Uterus (tissue), 4 donors: ENCODE measurements around the gene GIGYF2. TPM values are rescaled to one million over a fixed set of nuclear protein-coding genes. Genes with fewer than 3 reads are reported as not detected.

ENCODE experiments used
- DNase-seq, 2 donors: peaks; one replicate each; pipeline ENCODE4 v3.0.0-alpha.2; 2019 to 2020
- H3K27ac ChIP-seq, 2 donors: fragments of 200-600 bp; sonication (generic); 1 replicate in 1 of 2; 2 replicates in 1 of 2; pipeline ENCODE4 v1.5.1; 2016 to 2018
- H3K27me3 ChIP-seq, 2 donors: fragments of 200-600 bp; sonication (generic); one replicate each; pipeline ENCODE4 v1.5.1; 2018 to 2019; ENCODE audit warnings: control low read depth in 1 of 2
- H3K36me3 ChIP-seq, 2 donors: fragments of 200-600 bp; sonication (generic); one replicate each; pipeline ENCODE4 v1.5.1; 2019; ENCODE audit warnings: control low read depth in 1 of 2
- H3K4me1 ChIP-seq, 2 donors: fragments of 200-600 bp; sonication (generic); one replicate each; pipeline ENCODE4 v1.5.1; 2018 to 2019; ENCODE audit warnings: control low read depth in 1 of 2
- H3K4me3 ChIP-seq, 2 donors: fragments of 200-600 bp; sonication (generic); 1 replicate in 1 of 2; 2 replicates in 1 of 2; pipeline ENCODE4 v1.5.1; 2018 to 2019; ENCODE audit warnings: mild to moderate bottlenecking in 1 of 2
- H3K9me3 ChIP-seq, 2 donors: fragments of 200-600 bp; sonication (generic); one replicate each; pipeline ENCODE4 v1.5.1; 2019; ENCODE audit warnings: control low read depth in 1 of 2
- POLR2A ChIP-seq, 2 donors: fragments of 450-650 bp; IDR thresholded peaks; one replicate each; pipeline ENCODE4 v1.6.1; 2016; ENCODE audit warnings: antibody characterized with exemption in 2 of 2, mild to moderate bottlenecking in 1 of 2, moderate library complexity in 1 of 2
- intact Hi-C: fragments of 100-400 bp; cut with DNase I; formaldehyde crosslinking; loops from one replicate; pipeline ENCODE4 v1.15.1; 2023; ENCODE audit warnings: low total_unique reads
- total RNA-seq, 4 donors: library from RNA; depleted of rRNA in 3 of 4; stranded (reverse); fragments of >200 nt in 3 of 4; gene quantifications; one replicate each; pipeline versions ENCODE4 v1.1.0 to v1.2.4, GENCODE V29; 2014 to 2023
- TF ChIP-seq, protein P1 (sequence below), 4 experiments: fragments of 200-600 bp in 2 of 4; fragments of 450-650 bp in 2 of 4; sonication (generic) in 2 of 4; IDR thresholded peaks; one replicate each; pipeline ENCODE4 v1.5.1; 2016 to 2019; ENCODE audit warnings: antibody characterized with exemption in 4 of 4, mild to moderate bottlenecking in 2 of 4, moderate library complexity in 1 of 4
- donor health status: DM: yes; HTN: yes; CAD: no.

GIGYF2 gene
- total RNA-seq, 4 donors from 2014 or later, result 16.5 to 125 (median 97.3) TPM

DNA sequence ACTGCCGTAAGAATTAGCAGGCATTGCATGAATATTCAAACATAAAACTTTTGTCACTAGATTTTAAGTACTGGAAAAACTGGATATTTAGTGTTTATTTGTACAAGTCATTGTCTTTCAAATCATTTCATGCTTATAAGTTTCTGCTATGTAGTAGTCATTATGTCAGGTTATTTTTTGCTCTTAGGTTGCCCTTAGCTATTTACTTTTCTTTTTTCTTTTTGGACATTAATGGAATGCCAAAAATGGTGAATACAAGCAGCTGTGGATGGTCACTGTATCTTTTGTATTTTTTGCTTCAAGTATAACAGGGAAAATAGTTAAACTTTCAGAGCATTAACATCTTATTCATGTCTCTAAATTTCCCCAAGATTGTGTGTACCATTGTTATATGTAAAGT is 97.8 kb downstream of the GIGYF2 start:
- no peak for DNase-seq
- H3K4me3 ChIP-seq, result no peak overlapping the region
- intact Hi-C loops, result no loop called here
- H3K27ac ChIP-seq, result no peak overlapping the region
- H3K9me3 ChIP-seq, result no peaks in the 10 kb centered on the region
- H3K4me1 ChIP-seq, result no peaks in the 10 kb centered on the region
- H3K36me3 ChIP-seq, result no peaks in the 10 kb centered on the region
- TF ChIP-seq, protein P1, sequence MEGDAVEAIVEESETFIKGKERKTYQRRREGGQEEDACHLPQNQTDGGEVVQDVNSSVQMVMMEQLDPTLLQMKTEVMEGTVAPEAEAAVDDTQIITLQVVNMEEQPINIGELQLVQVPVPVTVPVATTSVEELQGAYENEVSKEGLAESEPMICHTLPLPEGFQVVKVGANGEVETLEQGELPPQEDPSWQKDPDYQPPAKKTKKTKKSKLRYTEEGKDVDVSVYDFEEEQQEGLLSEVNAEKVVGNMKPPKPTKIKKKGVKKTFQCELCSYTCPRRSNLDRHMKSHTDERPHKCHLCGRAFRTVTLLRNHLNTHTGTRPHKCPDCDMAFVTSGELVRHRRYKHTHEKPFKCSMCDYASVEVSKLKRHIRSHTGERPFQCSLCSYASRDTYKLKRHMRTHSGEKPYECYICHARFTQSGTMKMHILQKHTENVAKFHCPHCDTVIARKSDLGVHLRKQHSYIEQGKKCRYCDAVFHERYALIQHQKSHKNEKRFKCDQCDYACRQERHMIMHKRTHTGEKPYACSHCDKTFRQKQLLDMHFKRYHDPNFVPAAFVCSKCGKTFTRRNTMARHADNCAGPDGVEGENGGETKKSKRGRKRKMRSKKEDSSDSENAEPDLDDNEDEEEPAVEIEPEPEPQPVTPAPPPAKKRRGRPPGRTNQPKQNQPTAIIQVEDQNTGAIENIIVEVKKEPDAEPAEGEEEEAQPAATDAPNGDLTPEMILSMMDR (IDR thresholded peaks at IDR 0.05), result no peak
- no peak for TF ChIP-seq POLR2A (IDR thresholded peaks at IDR 0.05)
- no peaks in the 10 kb centered on the region for H3K27me3 ChIP-seq

DNA sequence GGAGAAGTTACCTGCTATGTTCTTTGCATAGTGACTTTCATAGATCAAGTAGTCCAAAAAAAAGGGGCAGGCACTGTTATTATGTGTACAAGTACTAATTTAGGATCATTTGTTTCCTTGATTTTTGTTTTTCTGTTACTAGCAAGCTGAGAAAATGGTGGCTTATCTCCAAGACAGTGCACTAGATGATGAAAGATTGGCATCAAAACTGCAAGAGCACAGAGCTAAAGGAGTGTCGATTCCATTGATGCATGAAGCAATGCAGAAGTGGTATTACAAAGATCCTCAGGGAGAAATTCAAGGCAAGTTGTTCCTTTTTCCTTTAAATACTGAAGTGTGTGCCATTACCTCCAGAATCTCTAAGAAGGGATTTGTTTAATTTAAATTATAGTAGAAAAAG is 98.8 kb downstream of the GIGYF2 start:
- TF ChIP-seq POLR2A (IDR thresholded peaks at IDR 0.05), result no peak
- TF ChIP-seq, protein P1 (IDR thresholded peaks at IDR 0.05), result no peak
- Histone ChIP-seq H3K36me3 (no peaks in the 10 kb centered on the region), H3K9me3 (no peaks in the 10 kb centered on the region), H3K27ac (no peak overlapping the region), H3K4me1 (no peaks in the 10 kb centered on the region), H3K4me3 (no peak overlapping the region), H3K27me3 (no peaks in the 10 kb centered on the region)
- intact Hi-C loops, result no loop called here
- no peak for DNase-seq

DNA sequence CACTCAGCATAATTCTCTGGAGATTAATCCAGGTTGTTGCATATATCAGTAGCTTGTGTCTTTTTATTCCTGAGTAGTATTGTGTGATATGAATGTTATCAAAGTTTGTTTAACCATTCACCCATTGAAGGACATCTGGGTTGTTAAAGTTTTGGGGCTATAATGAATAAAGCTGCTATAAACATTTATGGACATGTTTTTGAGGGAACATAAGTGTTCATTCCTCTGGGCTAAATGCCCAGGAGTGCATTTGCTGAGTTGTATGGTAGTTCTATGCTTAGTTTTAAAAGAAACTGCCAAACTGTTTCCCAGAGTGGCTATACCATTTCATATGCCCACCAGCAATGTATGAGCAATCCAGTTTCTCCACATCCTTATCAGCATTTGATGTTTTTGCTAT is 101.1 kb downstream of the GIGYF2 start:
- no peaks in the 10 kb centered on the region for H3K27me3 ChIP-seq
- DNase-seq, result no peak
- no peak overlapping the region for H3K27ac ChIP-seq
- H3K4me1 ChIP-seq, result no peaks in the 10 kb centered on the region
- TF ChIP-seq POLR2A (IDR thresholded peaks at IDR 0.05), result no peak
- TF ChIP-seq, protein P1 (IDR thresholded peaks at IDR 0.05), result no peak
- intact Hi-C loops, result no loop called here
- H3K9me3 ChIP-seq, result peaks cover 0 to 7% of the 10 kb centered on the region in 2 donors
- no peak overlapping the region for H3K4me3 ChIP-seq
- no peaks in the 10 kb centered on the region for H3K36me3 ChIP-seq

DNA sequence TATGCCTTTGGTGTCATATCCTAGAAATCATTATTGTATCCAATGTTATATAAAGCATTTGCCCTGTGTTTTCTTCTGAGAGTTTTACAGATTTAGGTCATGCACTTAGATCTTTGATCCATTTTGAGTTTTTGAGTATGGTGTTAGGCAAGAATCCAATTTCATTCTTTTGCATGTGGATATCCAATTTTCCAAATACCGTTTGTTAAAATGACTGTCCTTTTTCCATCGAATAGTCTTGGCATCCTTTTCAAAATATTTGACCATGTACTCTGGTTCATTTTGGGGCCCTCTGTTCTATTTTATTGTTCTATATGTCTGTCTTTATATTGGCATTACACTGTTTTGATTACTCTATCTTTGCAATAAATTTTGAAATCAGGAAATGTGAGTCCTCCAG is 103.0 kb downstream of the GIGYF2 start:
- Histone ChIP-seq H3K4me3 (no peak overlapping the region), H3K27ac (no peak overlapping the region), H3K4me1 (no peaks in the 10 kb centered on the region), H3K36me3 (no peaks in the 10 kb centered on the region), H3K9me3 (peaks cover 0 to 7% of the 10 kb centered on the region in 2 donors), H3K27me3 (no peaks in the 10 kb centered on the region)
- no peak for DNase-seq
- intact Hi-C loops, result no loop called here
- TF ChIP-seq, protein P1 (IDR thresholded peaks at IDR 0.05), result no peak
- no peak for TF ChIP-seq POLR2A (IDR thresholded peaks at IDR 0.05)

DNA sequence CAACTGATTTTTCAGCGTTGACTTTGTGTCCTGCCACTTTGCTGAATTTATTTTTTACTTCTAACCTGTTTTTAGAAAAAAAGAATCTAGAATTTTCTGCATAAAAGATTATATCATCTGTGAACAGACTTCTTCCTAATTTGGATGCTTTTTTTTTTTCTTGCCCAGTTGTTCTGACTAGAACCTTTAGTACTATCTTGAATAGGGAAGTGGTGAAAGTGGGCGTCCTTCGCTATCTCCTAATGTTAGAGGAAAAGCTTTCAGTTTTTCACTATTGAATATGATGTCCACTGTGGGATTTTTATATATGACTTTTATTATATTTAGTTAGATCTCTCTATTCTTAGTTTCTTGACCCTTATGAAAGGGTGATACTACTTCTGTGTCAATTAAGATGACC is 105.0 kb downstream of the GIGYF2 start:
- intact Hi-C loops, result no loop called here
- Histone ChIP-seq H3K27me3 (no peaks in the 10 kb centered on the region), H3K36me3 (no peaks in the 10 kb centered on the region), H3K9me3 (peaks cover 0 to 7% of the 10 kb centered on the region in 2 donors), H3K4me1 (no peaks in the 10 kb centered on the region), H3K27ac (no peak overlapping the region), H3K4me3 (no peak overlapping the region)
- DNase-seq, result no peak
- TF ChIP-seq, protein P1 (IDR thresholded peaks at IDR 0.05), result no peak
- no peak for TF ChIP-seq POLR2A (IDR thresholded peaks at IDR 0.05)
